Measurements from ENCODE around the gene FGF3. TPM values are rescaled to one million over a fixed set of nuclear protein-coding genes. Genes with fewer than 3 reads are reported as not detected.

FGF3 gene
- total and polyA plus RNA-seq, 4 donors: not detected

DNA sequence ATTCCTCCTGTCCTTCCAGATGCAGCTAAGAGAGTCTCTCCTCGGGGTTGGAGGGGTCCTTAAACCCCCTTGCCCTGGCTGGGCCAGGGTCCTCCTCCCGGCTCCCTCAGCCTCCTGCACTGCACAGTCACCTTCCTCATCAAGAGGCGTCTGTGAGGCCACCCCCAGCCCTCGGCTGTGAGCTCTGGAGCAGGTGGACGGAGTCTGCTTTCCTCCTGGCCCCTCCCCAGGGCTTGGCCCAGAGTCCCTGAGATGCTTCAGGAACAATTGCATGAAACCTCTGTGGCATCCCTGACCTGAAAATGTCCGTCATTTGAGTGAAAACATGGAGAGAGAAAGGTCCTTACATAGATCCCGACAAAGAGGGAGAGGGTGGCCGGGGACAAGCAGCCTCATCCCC, 6.7 kb upstream of the FGF3 start:
- peaks cover 34% of the 10 kb centered on the region for H3K27me3 ChIP-seq (ENCODE audit: control insufficient read depth, insufficient read depth, low read length)
- peaks cover 4% of the 10 kb centered on the region for H3K9me3 ChIP-seq (ENCODE audit: control insufficient read depth, insufficient read depth, low read length)
- no peak overlapping the region for H3K27ac ChIP-seq (ENCODE audit: low read depth, low read length)
- H3K4me3 ChIP-seq (ENCODE audit: low read depth, low read length): no peak overlapping the region
- DNase-seq (ENCODE audit: low read depth in 4 of 6, low spot score in 6 of 6): no peak
- WGBS (ENCODE audit: insufficient coverage): 64% methylated on average over 7 of the region's 8 CpGs
- no peaks in the 10 kb centered on the region for H3K4me1 ChIP-seq (ENCODE audit: control insufficient read depth, insufficient read depth, low read length)
- H3K36me3 ChIP-seq (ENCODE audit: control insufficient read depth, insufficient read depth, low read length): no peaks in the 10 kb centered on the region

DNA sequence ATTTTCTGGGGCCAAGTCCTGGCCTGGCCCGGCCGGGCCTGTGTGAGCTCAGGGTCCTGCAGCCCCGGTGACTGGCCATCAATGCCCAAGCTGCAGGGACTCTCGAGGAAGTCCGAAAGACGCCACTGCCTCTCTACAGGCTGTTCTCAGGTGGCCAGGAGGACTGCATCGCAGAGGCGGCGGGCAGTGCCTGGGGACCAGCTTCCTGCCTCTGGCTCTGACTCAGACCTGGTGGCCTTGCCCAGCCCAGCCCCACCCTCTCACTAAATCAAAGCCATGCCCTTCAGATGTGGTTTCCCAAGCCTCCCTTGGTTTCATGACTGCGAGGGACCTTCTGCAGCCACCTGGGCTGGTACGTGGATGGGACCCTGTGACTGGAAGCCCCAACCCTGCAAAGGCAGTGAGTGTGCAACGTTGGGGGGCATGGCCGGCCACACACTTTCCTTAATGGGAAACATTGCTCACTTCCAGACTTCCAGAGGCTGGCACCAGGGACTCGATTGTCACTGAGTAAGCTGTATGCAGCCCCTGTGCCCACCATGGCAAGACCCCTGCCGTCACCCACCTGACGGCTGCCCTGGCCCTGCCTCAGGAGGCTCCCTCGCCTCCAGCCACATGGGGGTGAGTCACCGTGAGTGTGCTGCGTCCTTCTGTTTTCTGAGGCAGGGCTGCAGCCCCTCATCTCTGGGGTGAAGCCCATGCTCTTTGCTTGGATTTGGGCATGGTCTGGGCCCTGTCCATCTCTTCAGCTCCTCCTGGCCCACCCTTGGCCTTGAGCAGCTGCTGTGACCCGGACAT, 6.0 kb upstream of the FGF3 start:
- no peak for DNase-seq (ENCODE audit: low read depth in 4 of 6, low spot score in 6 of 6)
- H3K36me3 ChIP-seq (ENCODE audit: control insufficient read depth, insufficient read depth, low read length): no peaks in the 10 kb centered on the region
- H3K27ac ChIP-seq (ENCODE audit: low read depth, low read length): no peak overlapping the region
- H3K27me3 ChIP-seq (ENCODE audit: control insufficient read depth, insufficient read depth, low read length): peaks cover 38% of the 10 kb centered on the region
- H3K4me3 ChIP-seq (ENCODE audit: low read depth, low read length): no peak overlapping the region
- no peaks in the 10 kb centered on the region for H3K4me1 ChIP-seq (ENCODE audit: control insufficient read depth, insufficient read depth, low read length)
- H3K9me3 ChIP-seq (ENCODE audit: control insufficient read depth, insufficient read depth, low read length): peaks cover 4% of the 10 kb centered on the region
- WGBS (ENCODE audit: insufficient coverage): 83% methylated on average over 20 of the region's 20 CpGs

- H3K9me3 ChIP-seq (ENCODE audit: control insufficient read depth, insufficient read depth, low read length): peaks cover 4% of the 10 kb centered on the region
- peaks cover 50% of the 10 kb centered on the region for H3K27me3 ChIP-seq (ENCODE audit: control insufficient read depth, insufficient read depth, low read length)
- no peak overlapping the region for H3K4me3 ChIP-seq (ENCODE audit: low read depth, low read length)
- WGBS (ENCODE audit: insufficient coverage): 76% methylated on average over 3 of the region's 6 CpGs
- peaks cover 7% of the 10 kb centered on the region for H3K4me1 ChIP-seq (ENCODE audit: control insufficient read depth, insufficient read depth, low read length)
- no peak overlapping the region for H3K27ac ChIP-seq (ENCODE audit: low read depth, low read length)
- no peak for DNase-seq (ENCODE audit: low read depth in 4 of 6, low spot score in 6 of 6)
- H3K36me3 ChIP-seq (ENCODE audit: control insufficient read depth, insufficient read depth, low read length): no peaks in the 10 kb centered on the region
Observed at GRCh38 chr11:69823641-69824265, 4.5 kb upstream of the FGF3 start.

DNA sequence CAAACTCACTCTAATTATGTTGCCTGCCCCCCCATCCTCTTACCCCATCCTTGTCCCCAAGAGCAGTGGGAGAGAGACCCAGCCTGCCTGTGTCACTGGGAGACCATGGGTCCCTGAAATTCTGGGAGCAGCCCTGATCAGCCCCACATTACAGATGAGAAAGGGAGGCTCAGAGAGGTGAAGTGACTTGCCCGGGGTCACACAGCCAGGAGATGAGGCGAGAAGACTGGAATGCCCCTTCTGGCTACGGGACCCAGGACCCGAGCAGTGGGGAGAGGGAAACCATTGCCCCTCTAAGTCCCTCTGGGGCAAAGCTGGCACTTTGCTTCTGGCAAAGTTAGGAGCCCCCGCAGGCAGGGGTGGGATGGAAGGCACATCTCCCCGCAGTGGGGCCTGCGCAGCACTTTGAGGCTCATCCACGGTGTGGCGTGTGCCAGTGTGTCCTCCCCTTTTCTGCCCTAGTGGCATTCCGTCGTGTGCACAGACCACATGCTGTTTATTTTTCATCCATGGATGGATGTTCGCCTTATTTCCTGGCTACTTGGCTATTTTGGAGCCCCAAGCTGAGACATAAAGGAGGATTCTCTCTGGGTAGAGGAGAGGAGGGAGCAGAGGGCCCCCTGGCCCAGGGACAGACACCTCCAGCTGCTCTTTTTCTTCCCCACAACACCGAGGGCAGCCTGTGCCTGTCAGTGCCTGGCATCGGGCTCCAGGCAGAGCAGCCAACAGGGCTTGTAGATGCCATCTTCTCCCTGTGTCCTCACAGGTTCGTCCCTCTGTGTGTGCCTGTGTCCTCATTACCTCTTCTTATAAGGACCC, 3.7 kb upstream of the FGF3 start:
- 48% methylated on average over 14 of the region's 15 CpGs for WGBS (ENCODE audit: insufficient coverage)
- Histone ChIP-seq H3K27me3 (ENCODE audit: control insufficient read depth, insufficient read depth, low read length) (peaks cover 57% of the 10 kb centered on the region), H3K9me3 (ENCODE audit: control insufficient read depth, insufficient read depth, low read length) (peaks cover 4% of the 10 kb centered on the region), H3K36me3 (ENCODE audit: control insufficient read depth, insufficient read depth, low read length) (no peaks in the 10 kb centered on the region), H3K27ac (ENCODE audit: low read depth, low read length) (no peak overlapping the region), H3K4me3 (ENCODE audit: low read depth, low read length) (no peak overlapping the region), H3K4me1 (ENCODE audit: control insufficient read depth, insufficient read depth, low read length) (peaks cover 7% of the 10 kb centered on the region)
- no peak for DNase-seq (ENCODE audit: low read depth in 4 of 6, low spot score in 6 of 6)

DNA sequence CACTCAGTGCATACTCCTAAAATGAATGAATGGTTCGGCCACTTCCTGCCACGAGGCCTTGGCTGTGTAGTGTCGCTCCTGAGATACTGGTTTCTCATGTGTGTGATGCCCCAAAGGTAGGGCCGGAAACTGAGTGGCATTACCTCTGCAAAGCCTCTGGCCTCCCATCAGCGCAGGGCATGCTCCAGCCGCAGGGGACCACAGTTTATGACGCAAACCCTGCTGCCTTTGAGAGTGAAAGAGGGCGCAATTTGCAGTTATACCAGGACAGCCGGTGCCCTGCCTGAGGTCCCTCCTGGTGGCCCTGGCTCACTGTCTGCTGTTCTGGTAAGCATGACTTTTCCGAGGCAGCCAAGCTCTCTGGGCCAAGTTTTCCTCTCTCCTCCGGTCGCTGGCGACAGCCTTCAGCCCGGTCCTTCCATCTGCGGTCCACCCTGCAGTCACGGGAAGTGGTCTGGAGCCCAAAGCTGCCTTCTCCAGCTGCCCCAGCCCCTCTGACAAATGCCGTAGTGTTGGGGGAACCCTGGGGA, 2.4 kb upstream of the FGF3 start:
- H3K9me3 ChIP-seq (ENCODE audit: control insufficient read depth, insufficient read depth, low read length): no peaks in the 10 kb centered on the region
- H3K27me3 ChIP-seq (ENCODE audit: control insufficient read depth, insufficient read depth, low read length): peaks cover 70% of the 10 kb centered on the region
- H3K27ac ChIP-seq (ENCODE audit: low read depth, low read length): no peak overlapping the region
- no peak overlapping the region for H3K4me3 ChIP-seq (ENCODE audit: low read depth, low read length)
- no peaks in the 10 kb centered on the region for H3K36me3 ChIP-seq (ENCODE audit: control insufficient read depth, insufficient read depth, low read length)
- peaks cover 15% of the 10 kb centered on the region for H3K4me1 ChIP-seq (ENCODE audit: control insufficient read depth, insufficient read depth, low read length)
- DNase-seq (ENCODE audit: low read depth in 4 of 6, low spot score in 6 of 6): no peak
- 70% methylated on average over 17 of the region's 17 CpGs for WGBS (ENCODE audit: insufficient coverage)

GRCh38 chr11:69820441-69820840, 1.2 kb upstream of the FGF3 start:
- H3K27me3 ChIP-seq (ENCODE audit: control insufficient read depth, insufficient read depth, low read length): peaks cover 78% of the 10 kb centered on the region
- H3K9me3 ChIP-seq (ENCODE audit: control insufficient read depth, insufficient read depth, low read length): no peaks in the 10 kb centered on the region
- peaks cover 15% of the 10 kb centered on the region for H3K4me1 ChIP-seq (ENCODE audit: control insufficient read depth, insufficient read depth, low read length)
- no peaks in the 10 kb centered on the region for H3K36me3 ChIP-seq (ENCODE audit: control insufficient read depth, insufficient read depth, low read length)
- H3K4me3 ChIP-seq (ENCODE audit: low read depth, low read length): no peak overlapping the region
- H3K27ac ChIP-seq (ENCODE audit: low read depth, low read length): no peak overlapping the region
- no peak for DNase-seq (ENCODE audit: low read depth in 4 of 6, low spot score in 6 of 6)
- WGBS (ENCODE audit: insufficient coverage): 69% methylated on average over 5 of the region's 5 CpGs

- Histone ChIP-seq H3K4me3 (ENCODE audit: low read depth, low read length) (no peak overlapping the region), H3K4me1 (ENCODE audit: control insufficient read depth, insufficient read depth, low read length) (peaks cover 15% of the 10 kb centered on the region), H3K9me3 (ENCODE audit: control insufficient read depth, insufficient read depth, low read length) (no peaks in the 10 kb centered on the region), H3K27me3 (ENCODE audit: control insufficient read depth, insufficient read depth, low read length) (peaks cover 82% of the 10 kb centered on the region), H3K36me3 (ENCODE audit: control insufficient read depth, insufficient read depth, low read length) (no peaks in the 10 kb centered on the region), H3K27ac (ENCODE audit: low read depth, low read length) (no peak overlapping the region)
- WGBS (ENCODE audit: insufficient coverage): 3% methylated on average over 40 of the region's 40 CpGs
- peak in 1 of 6 donors; percentile 39 for DNase-seq (ENCODE audit: low read depth in 4 of 6, low spot score in 6 of 6)
Observed at GRCh38 chr11:69819541-69820070, 390 bp upstream of the FGF3 start.

GRCh38 chr11:69818231-69818602, 999 bp downstream of the FGF3 start:
- H3K27me3 ChIP-seq (ENCODE audit: control insufficient read depth, insufficient read depth, low read length): peaks cover 79% of the 10 kb centered on the region
- H3K36me3 ChIP-seq (ENCODE audit: control insufficient read depth, insufficient read depth, low read length): no peaks in the 10 kb centered on the region
- H3K4me3 ChIP-seq (ENCODE audit: low read depth, low read length): no peak overlapping the region
- H3K4me1 ChIP-seq (ENCODE audit: control insufficient read depth, insufficient read depth, low read length): peaks cover 15% of the 10 kb centered on the region
- no peak overlapping the region for H3K27ac ChIP-seq (ENCODE audit: low read depth, low read length)
- whole genome bisulfite sequencing (ENCODE audit: insufficient coverage): 0% methylated on average over 31 of the region's 31 CpGs
- DNase-seq (ENCODE audit: low read depth in 4 of 6, low spot score in 6 of 6): no peak
- no peaks in the 10 kb centered on the region for H3K9me3 ChIP-seq (ENCODE audit: control insufficient read depth, insufficient read depth, low read length)
